ENCODE measurements around the gene VMP1.
"Not testable (repeated sequence)": the region's sequence is repeated elsewhere in the genome, so short reads cannot be mapped to it uniquely, and the experiment has no call there.

VMP1 gene

GRCh38 chr17:59842901-59843652 is 135.6 kb downstream of the VMP1 start:
- DNase-seq = no peak

DNA sequence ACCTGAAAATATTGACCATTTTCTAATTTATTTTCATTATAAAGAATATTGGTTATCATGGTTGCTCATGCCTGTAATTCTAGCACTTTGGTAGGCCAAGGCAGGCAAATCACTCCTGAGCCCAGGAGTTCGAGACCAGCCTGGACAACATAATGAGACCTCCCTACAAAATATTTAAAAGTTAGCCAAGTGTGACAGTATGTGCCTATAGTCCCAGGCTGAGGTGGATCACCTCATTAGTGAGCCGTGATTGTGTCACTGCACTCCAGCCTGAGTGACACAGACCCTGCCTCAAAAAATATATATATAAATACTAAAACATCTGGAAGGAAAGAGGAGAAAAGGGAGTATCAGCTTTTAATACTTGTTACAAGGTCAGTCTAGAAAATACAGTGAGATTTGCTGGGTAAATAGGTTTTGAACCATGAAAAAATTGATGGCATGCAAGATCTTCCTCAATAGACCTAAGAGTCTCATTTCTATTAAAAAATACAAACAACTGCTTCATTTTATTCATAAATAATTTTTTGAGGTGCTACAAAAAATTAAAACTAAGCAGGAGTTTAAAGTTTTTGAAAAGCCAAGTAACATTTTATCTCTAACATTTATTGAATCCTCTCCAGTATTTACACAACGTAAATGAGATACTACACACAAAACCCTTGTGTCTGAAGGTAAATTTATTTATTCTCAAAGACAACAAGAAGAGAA is 137.6 kb downstream of the VMP1 start:
- DNase-seq = no peak

- DNase-seq = peak; percentile 48
These were observed 138.3 kb downstream of the VMP1 start for GRCh38 chr17:59845595-59846393.

GRCh38 chr17:59846394-59847165 is 139.1 kb downstream of the VMP1 start:
- no peak for DNase-seq

GRCh38 chr17:59848385-59848668 is 140.9 kb downstream of the VMP1 start:
- no peak for DNase-seq

DNA sequence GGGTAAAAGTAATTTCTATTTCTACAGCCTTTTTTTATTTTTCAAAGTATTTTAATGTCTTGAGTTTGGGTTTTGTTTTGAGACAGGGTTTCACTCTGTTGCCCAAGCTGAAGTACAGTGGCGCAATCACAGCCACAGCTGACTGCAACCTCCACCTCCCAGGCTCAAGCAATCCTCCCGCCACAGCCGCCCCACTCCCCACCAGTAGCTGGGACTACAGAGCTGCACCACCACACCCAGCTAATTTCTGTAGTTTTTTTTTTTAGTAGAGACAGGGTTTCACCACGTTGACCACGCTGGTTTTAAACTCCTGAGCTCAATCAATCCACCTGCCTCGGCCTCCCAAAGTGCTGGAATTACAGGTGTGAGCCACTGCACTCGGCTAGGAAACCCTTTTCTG is 141.3 kb downstream of the VMP1 start:
- no peak for DNase-seq

GRCh38 chr17:59850311-59850710 is 142.9 kb downstream of the VMP1 start:
- DNase-seq = not testable (repeated sequence)

DNA sequence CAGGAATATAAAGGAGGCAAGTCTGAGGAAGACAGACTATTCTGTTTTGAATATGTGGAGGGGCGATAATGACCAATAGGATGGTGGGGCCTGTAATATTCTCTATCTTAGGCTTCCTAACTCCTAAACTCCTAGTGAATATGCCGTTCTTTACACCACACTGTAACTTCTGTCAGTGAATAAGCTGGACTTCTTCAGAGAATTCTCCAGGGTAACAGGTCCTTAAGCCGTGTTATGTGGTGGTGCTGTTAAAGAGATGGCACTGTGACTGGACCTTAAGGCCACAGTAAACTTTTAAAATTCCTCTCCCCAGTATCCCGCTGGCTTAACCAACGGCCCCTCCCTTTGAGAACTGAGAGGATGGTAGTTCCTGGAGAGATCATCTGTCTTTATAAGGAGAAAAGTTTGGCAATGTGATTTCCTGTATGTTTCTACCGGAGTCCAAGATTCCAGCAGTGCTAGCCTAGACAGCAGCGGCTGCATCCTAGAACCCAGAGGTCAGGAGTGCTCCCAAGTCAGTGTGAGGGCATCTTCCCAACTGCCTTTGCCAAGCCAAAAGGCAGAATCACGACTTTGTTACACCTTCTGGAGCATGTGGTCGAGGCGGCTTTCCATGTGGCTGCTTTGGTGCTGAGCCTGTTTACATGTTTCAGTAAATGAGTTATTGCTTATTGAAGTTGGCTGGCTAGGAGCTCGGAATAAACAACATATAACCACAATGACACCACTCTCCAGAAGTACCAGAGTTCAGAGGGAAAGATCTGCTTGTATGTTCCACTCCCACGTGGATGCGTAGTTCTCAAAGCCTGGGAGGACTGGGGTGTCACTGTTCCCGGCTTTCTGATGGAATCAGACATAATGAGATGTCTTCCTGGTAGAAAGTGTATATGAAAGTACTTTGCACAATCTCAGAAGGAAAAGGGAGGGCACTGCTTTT is 144.3 kb downstream of the VMP1 start:
- no peak for DNase-seq

DNA sequence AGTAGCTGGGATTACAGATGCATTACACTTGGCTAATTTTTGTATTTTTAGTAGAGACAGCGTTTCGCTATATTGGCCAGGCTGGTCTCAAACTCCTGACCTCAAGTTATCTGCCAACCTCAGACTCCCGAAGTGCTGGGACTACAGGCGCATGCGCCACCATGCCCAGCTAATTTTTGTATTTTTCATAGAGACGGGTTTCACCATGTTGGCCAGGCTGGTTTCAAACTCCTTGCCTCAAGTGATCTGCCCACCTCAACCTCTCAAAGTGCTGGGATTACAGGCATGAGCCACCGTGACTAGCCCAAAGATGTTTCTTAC is 145.4 kb downstream of the VMP1 start:
- not testable (repeated sequence) for DNase-seq

DNA sequence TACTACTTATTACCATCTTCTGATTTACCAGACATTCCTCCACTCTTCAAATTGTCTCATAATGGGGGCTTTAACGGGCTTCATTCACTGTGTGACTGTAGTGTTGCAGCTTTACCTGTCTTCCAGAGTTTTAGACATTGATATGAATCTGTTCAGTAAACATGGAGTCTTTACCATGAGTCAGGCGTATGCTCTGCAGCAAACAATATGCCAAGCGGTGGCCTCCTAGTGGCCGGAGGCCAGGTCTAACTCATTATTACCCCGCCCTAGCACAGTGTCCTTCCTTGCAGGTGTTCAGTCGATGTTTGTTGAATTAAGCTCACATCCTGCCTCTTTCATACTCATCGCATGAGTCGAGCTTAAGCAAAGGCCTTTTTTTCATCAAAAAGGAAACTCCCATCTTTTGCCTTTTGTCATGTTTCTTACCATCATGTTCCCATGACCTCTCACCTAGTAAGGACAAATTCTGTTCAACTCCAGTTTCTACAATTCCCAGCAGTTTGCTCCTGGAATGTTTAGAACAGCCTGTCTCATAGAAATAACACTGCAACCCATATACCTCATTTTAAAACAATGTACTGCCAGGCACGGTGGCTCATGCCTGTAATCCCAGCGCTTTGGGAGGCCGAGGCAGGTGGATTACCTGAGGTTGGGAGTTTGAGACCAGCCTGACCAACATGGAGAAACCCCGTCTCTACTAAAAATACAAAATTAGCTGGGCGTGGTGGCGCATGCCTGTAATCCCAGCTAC is 145.9 kb downstream of the VMP1 start:
- DNase-seq = no peak

GRCh38 chr17:59853919-59854729 is 146.7 kb downstream of the VMP1 start:
- not testable (repeated sequence) for DNase-seq

- no peak for DNase-seq
These were observed 149.7 kb downstream of the VMP1 start for GRCh38 chr17:59856859-59857794.

- no peak for DNase-seq
These were observed 150.8 kb downstream of the VMP1 start for GRCh38 chr17:59858167-59858816.

- DNase-seq = no peak
These were observed 151.5 kb downstream of the VMP1 start for GRCh38 chr17:59858932-59859331.

- peak; percentile 18 for DNase-seq
These were observed 152.1 kb downstream of the VMP1 start for GRCh38 chr17:59859444-59860025.

DNA sequence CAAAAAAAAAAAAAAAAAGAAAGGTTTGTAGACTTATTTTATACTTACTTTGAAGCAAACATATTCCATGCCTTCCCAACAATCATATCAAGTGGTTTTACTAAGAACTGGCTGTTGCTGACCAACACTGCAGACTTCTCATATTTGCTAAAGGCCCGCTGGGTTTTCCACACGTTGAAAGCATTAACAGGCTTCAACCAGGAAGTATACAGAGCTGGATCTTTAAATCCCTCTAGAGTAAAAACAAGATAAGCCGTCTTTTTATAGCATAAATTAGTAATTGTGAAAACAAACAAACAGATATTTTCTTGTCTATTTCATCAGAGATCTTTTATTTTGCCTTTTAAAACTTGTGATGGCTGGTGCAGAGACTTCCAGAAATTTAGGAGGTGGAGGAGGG is 156.2 kb downstream of the VMP1 start:
- no peak for DNase-seq

DNA sequence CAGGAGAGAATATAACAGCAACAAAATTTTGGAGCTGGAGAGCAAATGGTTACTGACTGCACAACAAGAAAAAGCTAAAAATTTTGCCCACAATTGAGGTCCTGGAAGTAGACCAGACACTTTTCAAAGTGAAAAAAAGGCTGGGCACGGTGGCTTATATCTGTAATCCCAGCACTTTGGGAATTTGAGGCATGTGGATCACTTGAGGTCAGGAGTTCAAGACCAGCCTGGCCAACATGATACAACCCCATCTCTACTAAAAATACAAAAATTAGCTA is 162.4 kb downstream of the VMP1 start:
- no peak for DNase-seq

GRCh38 chr17:59870482-59870881 is 163.0 kb downstream of the VMP1 start:
- DNase-seq = no peak

DNA sequence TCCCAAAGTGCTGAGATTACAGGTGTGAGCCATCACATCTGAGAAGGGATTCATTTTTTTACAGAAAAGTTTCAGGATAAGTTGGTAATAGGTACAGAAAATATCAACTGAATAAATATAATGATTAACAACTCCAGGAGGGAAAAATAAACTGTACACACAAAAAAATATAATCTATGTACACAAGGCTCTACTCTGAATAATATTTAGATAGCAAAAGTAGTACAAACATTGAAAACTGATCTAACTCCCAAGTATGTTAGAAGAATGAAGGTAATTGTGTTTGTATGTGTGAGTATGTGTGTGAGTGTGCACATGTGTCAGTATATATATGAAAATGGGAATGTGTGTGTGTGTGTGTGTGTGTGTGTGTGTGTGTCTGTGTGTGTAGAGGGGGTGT is 164.9 kb downstream of the VMP1 start:
- no peak for DNase-seq

All from NCI-H1694 (cell line).